ENCODE measurements around the gene ERCC6.

ERCC6 gene
- total RNA-seq = 19.1 to 59.8 (median 50.4) reads per million in 3 experiments

DNA sequence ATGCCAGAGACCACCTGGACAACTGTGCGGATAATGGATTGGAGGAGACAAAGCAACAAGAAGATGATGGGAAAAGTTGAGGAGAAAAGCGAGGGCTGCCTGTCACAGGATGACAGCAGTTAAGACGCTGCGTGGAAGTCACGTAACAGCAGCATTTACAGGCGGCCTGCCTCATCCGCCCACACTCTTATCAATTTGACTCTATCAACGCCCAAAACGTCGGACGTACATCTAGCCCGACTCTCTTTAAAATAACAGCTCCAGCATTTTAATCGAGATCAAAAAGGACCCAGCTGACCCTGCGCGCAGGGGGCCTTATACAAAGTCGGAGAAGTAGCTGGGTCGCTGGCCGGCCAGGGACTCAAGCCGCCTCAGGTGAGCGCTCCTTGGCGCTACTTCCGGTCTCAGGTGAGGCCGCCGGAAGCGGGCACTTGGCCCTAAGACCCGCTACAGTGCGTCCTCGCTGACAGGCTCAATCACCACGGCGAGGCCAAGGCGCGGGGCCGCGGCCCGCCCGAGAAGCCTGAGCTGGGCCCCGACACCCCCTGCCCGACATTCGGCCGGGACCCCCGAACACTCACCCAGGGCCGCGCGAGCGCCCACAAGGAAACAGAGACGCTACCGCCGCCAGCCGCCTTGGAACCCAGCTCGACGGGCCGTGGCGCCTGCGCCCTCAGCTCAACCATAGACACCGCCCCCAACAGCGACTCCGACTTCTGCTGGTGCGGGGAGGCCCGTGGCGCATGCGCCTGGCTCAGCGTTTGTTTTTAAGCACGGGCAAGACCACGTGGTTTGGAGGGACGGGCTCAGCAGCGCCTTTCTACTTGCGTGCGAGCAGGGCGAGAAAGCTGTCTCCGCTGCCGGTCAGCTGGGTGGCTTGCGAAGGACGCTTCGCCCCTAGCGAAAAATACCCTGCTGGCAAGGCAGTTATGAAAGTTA is at the start of gene ERCC6:
ERCC6 (minus strand) TSS at position 741 of the 939 bp plus-strand sequence.
- DNase-seq = peak; percentile 94

DNA sequence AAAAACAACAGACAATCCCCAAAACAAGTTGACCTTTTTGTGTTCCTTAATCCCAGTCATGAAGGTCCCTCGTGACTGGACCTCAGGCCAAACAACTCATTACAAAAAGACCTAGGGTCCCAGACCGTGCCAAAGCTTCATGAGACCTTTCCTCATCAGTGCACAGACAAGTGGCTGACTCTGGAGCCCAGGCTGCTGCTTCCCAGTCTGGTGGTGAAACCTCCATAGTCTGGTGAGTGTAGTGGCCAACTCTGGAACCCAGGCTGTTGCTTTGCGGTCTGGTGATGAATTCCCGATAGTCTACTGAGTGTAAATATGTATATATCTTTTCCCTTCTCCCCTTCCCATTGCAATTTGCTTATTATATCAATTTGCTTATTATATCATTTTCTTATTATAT is 49.1 kb upstream of the ERCC6 start:
- DNase-seq = no peak

DNA sequence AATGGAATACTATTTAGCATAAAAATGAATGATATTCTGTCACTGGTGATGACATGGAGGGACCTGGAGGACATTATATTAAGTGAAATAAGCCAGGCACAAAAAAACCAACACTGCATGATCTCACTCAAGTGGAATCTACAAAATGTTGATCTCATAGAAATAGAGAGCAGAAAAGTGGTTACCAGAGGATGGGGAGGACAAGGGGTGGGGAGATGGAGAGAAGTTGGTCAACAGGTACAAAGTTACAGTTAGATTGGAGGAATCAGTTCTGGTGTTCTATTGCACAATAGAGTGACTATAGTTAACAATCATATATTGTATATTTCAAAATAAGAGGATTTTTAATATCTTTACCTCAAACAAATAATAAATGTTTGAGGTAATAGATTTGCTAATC is 46.5 kb upstream of the ERCC6 start:
- no peak for DNase-seq

DNA sequence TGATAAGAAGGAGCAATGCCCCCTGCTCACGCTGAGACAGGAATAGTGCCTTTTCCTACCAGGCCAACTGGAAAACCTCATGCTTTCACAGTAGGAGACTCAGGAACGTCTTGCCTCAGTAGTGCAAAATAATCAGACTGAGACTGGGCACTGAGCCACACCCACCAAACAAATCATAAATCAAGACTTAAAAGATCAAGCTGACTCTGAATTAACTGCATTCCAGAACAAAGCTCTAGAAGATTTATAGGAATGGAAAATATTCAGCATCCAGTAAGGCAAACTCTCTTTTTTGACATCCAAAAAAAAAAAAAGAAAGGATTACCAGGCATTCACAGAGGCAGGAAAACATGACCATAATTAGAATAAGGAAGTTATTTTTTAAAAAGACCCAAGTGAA is 40.7 kb upstream of the ERCC6 start:
- no peak for DNase-seq

DNA sequence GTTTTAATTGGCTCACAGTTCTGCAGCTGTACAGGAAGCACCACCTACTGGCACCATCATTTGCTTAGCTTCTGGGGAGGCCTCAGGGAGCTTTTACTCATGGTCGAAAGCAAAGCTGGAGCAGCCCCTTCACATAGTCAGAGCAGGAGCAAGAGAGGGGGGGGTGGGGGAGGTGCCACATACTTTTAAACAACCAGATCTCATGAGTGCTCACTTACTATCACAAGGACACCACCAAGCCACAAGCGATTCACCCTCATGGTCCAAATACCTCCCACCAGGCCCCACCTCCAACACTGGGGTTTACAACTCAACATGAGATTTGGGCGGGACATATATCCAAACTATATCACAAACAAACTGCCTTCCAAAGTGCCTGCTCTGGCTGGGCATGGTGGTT is 39.5 kb upstream of the ERCC6 start:
- DNase-seq = no peak

DNA sequence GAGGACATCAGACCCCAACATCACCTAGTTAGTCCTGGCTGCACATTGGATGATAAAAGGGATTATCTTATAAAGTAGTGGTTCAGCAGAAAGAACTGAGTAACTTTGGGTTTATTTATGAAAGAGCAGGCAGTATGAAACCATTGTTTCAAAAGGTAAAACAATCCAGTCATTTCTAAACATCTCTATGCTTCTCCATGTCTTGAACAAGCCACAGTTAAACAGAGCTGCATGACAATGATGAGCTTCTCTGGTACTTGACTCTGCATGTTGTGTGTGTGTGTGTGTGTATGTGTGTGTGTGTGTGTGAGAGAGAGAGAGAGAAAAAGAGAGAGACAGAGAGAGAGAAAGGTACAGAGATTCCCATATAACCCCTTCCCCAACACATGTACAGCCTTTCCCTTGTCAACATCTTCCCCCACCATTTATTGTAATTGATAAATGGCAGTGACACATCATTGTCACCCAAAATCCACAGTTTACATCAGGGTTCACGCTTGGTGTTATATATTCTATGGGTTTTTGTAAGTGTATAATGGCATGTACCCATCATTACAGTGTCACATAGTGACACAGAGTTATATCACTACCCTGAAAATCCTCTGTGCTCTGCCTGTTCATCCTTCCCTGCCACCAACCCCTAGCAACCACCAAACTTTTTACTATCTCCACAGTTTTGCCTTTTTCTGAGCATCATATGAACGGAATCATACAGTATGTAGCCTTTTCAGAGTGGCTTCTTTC is 38.4 kb upstream of the ERCC6 start:
- DNase-seq = no peak

DNA sequence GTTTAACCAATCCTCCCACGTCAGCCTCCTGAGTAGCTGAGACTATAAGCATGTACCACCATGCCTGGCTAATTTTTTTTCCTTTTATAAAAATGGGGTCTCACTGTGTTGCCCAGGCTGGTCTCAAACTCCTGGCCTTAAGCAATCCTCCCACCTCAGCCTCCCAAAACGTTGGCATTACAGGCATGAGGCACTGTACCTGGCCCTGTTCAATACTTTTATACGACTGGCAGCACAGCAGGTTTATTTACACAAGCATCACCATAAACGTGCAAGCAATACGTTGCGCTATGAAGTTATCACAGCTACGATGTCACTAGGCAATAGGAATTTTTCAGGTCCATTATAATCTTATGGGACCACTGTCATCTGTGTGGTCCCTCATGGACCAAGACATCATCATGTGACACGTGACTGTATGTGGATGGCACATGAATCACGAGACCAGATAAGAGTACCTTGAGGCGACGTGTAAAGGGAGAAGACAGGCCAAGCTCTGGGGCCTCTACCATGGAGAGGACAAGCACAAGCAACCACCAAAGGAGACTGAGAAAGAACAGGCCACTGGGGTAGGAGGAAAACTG is 36.7 kb upstream of the ERCC6 start:
- no peak for DNase-seq

DNA sequence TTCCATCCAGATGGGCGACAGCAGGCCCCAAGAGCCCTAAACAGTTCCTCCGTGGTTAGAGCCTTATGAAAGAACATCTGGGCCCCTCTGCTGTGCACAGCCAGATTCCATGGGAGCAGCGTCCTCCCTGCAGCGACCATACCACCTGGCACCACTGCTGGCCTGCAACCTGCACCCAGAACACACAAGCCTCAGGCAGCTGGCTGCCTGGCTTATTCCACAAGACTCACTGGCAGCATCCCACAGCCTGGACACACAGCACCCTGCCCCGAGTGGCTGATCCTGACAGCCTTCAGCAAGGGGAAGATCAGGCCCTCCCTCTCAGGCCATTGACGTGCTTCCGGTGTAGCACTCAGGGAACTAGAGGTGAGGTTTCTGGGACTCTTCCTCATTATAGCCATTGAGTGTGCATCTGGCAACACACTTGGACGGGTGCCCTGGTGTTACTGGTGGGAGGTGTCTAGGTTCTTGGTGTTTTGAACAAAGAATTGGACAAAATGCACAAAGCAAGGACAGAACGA is 33.7 kb upstream of the ERCC6 start:
- no peak for DNase-seq

DNA sequence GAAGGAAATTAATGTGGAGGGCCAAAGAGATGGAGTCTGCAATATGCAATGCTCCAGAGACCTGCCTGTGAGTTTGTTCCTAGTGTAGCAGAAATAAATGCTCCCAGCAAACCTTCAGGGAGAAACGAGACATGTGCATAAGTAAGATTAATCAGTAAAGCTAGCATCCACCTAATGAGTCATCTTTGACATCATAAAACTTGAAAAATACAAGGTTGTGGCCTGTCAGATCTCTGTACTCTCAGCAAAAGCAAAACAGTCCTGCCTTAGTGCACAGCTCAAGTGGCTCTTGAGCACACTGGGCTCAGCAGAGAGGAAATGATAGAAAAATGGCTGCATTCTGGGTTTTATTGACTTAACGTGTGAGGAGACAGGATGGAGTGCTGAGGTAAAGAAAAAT is 32.5 kb upstream of the ERCC6 start:
- no peak for DNase-seq

DNA sequence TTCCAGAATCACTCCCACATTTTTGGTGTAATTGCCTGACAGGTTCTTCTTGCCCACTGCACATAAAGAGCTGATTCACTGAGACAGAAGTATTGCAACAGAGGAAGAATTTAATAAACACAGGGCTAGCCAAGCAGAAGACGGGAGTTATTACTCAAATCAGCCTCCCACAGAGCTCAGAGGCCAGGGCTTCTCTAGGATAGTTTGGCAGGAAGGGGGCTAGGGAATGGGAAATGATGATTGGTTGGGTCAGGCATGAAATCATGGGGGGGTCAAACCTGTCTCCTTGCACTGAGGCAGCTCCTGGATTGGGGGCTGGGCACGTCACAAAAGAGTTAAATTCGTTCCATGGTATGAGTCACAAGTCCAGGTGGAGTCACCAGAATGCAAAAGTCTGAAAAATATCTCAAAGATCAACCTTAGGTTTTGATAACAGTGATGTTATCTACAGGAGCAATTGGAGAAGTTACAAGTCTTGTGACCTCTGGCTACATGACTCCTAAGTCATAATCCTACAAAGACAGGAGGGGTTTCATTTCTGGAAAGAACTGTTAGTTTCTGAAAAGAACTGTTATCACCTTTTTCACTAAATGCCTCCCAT is 30.2 kb upstream of the ERCC6 start:
- DNase-seq = no peak

DNA sequence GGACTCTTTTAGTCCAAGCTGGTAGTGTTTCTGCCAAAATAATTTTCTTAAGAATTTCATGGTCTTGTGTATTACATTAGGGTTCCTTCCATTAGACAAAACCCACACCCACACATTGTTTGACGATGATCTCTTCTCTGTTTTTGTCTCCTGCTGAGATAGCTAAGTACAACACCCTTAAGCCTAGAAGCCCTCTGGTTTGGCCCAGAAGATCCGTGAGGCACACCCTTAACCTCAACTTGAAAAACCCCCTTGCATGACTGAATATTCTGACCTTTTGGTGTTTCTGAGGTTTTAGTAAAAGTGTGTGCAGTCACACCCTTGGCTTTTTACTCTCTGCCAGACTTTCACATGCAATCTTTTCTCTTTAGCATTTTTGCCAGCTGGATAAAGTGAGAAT is 29.3 kb upstream of the ERCC6 start:
- no peak for DNase-seq

DNA sequence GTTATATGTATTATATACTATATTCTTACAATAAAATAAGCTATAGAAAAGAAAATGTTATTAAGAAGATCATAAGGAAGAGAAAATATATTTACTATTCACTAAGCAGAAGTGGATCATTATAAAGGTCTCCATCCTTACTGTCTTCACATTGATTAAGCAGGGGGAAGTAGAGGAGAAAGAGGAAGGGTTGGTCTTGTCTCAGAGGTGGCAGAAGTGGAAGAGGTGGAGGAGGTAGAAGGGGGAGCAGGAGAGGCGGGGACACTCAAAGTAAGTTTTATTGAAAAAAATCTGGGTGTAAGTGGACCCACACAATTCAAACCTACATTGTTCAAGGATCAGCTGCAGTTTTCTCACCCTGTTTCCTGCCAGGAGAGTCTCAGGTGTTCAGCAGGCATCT is 28.9 kb upstream of the ERCC6 start:
- no peak for DNase-seq

DNA sequence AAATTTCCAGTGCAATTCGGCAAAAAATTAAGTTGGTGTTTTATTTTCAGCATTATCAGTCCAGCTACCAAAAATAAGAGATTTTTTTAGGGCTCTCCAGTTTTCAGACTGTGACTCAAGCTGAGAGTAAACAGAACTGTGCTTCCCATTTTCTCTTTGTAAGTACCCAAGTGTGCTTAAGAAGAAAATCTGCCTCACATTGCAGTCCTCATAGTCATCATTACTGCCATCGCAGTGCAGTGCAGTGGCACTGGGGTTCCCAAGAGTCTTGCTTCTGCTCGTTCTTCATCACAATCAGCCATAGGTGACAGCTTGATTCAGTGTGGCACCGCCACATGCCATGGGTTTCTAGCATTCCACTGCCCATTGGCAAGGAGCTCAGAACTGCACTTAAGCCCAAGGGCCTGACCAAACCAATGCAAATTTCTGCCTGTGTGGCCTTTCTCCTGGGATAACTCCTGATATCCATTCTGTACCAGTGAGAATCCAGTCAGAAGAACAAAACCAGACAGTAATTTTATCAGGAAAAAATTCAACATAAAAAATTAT is 25.6 kb upstream of the ERCC6 start:
- DNase-seq = no peak

DNA sequence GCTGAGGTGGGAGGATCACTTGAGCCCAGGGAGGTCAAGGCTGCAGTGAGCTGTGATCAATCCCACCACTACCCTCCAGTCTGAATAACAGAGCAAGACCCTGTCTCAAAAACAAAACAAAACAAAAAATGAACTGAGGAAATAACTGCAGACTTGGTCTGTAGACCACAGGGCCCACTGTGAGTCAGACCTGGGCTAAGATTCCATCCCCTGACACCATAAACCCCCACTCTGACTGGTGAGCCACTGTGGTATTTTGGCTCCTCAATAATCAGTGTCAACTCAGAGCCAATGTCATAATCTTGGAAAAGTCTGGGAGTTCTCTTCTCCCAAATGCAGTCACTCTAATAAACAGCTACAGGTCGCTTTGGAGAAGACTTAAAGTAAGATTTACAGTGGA is 24.0 kb upstream of the ERCC6 start:
- no peak for DNase-seq

DNA sequence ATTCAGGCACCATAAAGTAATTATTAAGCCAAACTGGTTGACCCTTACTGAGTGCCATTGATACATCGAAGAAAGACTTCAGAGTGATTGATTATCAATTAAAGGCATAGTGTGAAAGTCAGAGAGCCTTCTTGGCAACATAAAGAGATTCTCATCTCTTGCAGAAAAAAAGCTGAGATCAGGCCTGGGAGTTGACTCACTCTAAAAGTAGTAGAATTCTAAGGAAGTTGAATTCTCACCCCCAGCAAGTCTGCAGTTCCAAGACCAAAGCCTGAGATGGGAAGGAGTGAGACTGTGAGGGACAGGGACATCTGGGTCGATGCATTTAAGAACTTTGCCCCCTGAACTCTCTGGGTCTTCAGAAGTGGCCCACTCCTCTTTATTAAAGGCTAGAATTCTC is 21.6 kb upstream of the ERCC6 start:
- no peak for DNase-seq

DNA sequence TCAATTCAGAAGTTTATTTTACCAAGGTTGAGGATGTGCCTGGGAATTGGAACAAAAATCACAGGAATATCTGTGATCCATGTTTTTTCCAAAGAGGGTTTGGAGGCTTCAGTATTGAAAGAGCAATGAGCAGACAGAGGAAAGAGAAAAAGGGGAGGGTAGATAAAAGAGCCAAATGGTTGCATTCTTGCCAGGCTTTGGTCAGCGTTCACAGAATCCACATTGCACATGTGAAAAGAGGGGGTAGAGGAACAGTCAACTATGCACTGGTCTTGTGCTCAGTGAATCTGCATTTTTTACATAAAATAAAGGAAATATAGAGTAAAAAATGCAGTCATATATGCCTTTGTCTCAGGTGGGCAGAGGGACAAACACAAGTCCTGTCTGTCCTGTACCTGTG is 20.6 kb upstream of the ERCC6 start:
- no peak for DNase-seq

DNA sequence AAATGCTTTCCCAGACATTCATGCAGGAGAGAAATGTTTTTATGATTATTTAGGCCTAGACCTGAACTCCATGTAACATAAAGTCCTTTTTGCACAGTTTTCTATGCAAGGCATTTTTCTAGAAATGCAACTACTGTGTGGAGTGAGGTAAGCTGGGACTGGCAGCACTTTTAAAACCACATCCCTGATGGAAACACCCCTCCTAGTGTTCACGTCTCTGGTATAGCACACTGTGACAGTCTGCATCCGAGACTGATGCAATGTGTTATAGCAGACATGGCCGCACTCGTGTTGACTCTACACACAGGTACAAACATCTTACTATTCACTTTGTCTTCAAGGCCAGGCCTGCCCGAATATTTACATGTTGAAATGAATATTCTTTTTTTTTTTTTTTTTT is 19.3 kb upstream of the ERCC6 start:
- DNase-seq = no peak

DNA sequence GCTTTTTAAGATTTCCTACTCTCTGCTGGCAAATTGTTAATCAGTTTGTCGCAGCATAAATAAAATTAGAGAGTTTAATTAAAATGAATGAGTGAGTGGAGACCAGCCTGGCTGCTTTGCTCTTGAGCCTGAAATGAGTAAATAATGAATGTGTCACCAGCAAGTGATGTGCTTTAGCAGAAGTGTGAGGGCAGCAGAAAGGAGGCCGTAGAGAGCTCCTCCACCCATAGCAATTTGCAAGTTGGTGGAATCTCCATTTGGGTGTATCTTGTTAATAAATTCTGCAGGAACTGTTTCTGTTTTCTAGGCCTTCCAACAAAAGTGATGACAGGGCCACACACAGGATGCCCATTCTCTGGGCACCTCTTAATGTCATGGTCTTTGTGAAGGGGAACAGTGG is 18.8 kb upstream of the ERCC6 start:
- DNase-seq = no peak

DNA sequence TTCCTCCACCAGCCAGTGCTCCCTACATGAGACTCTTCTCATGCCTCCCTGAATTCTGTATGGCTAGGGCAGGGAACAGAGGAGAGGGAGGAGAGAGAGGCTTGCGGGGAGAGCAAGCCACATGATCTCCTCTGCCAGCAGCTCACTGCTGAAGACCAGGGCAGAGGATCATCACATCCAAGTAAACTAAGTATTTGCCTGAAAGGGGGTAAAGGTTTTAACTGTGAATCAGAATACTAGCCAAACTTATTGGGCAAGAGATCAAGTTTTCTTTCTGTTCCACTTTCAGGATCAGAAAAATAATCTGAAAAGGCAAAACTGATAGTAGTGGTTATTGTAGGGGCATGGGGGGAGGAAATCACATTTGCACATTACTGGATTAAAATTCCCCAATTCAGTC is 17.8 kb upstream of the ERCC6 start:
- no peak for DNase-seq

DNA sequence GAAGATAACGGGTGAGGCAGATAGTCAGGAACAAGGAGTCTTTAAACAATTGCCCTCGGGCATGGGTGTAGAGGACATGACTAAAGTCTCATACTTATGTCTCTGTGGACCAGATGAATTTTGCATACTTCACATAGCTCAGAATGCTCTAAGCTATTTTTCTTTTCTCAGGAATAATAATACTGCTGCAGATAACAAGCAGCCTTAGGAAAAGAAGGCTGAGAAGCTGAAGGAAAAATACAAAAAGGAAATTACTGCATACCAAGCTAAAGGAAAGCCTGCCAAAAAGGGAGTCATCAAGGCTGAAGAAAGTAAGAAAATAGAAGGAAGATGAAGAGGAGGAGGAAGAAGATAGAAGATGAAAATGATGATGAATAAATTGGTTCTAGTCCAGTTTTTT is 13.4 kb upstream of the ERCC6 start:
- no peak for DNase-seq

DNA sequence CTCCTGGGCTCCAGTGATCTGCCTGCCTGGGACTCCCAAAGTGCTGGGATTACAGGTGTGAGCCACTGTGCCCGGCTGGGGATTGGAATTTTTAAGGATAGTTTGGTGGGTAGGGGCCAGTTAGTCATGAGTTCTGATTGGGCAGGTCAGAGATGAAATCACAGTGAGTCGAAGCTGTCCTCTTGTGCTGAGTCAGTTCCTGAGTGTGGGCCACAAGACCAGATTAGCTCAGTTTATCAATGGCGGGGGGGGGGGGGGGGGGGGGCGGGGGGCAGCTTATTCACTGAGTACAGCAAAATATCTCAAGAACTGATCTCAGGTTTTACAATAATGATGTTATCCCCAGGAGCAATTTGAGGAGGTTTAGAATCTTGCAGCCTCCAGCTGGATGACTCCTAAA is 11.6 kb upstream of the ERCC6 start:
- DNase-seq = no peak

DNA sequence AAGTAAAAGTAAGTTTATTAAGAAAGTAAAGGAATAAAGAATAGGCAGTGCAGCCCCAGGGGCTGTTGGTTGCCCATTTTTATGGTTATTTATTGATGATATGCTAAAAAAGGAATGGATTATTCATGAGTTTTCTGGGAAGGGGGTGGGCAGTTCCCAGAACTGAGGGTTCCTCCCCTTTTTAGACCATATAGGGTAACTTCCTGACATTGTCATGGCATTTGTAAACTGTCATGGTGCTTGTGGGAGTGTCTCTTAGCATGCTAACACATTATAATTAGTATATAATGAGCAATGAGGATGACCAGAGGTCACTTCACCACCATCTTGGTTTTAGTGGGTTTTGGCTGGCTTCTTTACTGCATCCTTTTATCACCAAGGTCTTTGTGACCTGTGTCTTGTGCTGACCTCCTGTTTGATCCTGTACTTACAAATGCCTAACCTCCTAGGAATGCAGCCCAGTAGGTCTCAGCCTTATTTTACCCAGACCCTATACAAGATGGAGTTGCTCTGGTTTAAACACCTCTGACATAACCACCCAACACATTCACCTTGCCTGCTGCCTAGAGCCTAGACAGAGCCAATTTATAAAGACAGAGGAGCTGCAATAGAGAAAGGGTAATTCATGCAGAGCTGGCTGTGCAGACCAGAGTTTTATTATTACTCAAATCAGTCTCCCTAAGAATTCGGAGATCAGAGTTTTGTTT is 10.9 kb upstream of the ERCC6 start:
- DNase-seq = no peak

Measured in central memory CD4-positive, alpha-beta T cell (primary cell).